Endodermal cell (in vitro differentiated cells): ENCODE results near the gene KRT75. TPM values are rescaled to one million over a fixed set of nuclear protein-coding genes. Genes with fewer than 3 reads are reported as not detected.

Experiments
- DNase-seq: peaks from one replicate; pipeline ENCODE4 v3.0.0-alpha.2; 2017
- H3K27ac ChIP-seq: 2 replicates; pipeline ENCODE4 v1.5.1; 2013; ENCODE audit warnings: mild to moderate bottlenecking, low read depth, low read length, moderate library complexity
- H3K27me3 ChIP-seq: 2 replicates; pipeline ENCODE4 v1.6.1; 2013; ENCODE audit warnings: mild to moderate bottlenecking, low read length, moderate library complexity; ENCODE audit not compliant: insufficient read depth, control insufficient read depth, poor library complexity, severe bottlenecking
- H3K36me3 ChIP-seq: 2 replicates; pipeline ENCODE4 v1.7.0; 2013; ENCODE audit warnings: mild to moderate bottlenecking, low read length, moderate library complexity; ENCODE audit not compliant: control insufficient read depth, insufficient read depth
- H3K4me1 ChIP-seq: one replicate; pipeline ENCODE4 v1.7.0; 2013; ENCODE audit warnings: low read length; ENCODE audit not compliant: control insufficient read depth, insufficient read depth
- H3K4me3 ChIP-seq: 2 replicates; pipeline ENCODE4 v1.5.1; 2013; ENCODE audit warnings: mild to moderate bottlenecking, low read length, moderate library complexity
- H3K9ac ChIP-seq: 2 replicates; pipeline ENCODE4 v1.6.1; 2013; ENCODE audit warnings: mild to moderate bottlenecking, low read length, moderate library complexity; ENCODE audit not compliant: poor library complexity, severe bottlenecking; ENCODE audit errors: extremely low read depth
- H3K9me3 ChIP-seq: 2 replicates; pipeline ENCODE4 v1.6.1; 2013; ENCODE audit warnings: mild to moderate bottlenecking, low read length, moderate library complexity; ENCODE audit not compliant: control insufficient read depth
- H3K27ac Mint-ChIP-seq: 2 replicates; pipeline ENCODE4 v1.8.0; 2020; ENCODE audit warnings: mixed read lengths
- H3K27me3 Mint-ChIP-seq: 2 replicates; pipeline ENCODE4 v1.8.0; 2021; ENCODE audit warnings: mild to moderate bottlenecking, mixed read lengths; ENCODE audit not compliant: insufficient read depth
- H3K36me3 Mint-ChIP-seq: 2 replicates; pipeline ENCODE4 v1.8.0; 2020; ENCODE audit warnings: low read depth, mixed read lengths
- H3K4me1 Mint-ChIP-seq: 2 replicates; pipeline ENCODE4 v1.8.0; 2020; ENCODE audit warnings: mixed read lengths
- H3K4me3 Mint-ChIP-seq: 2 replicates; pipeline ENCODE4 v1.8.0; 2020; ENCODE audit warnings: mild to moderate bottlenecking, moderate library complexity, mixed read lengths
- H3K9me3 Mint-ChIP-seq: 2 replicates; pipeline ENCODE4 v1.8.0; 2020; ENCODE audit warnings: mild to moderate bottlenecking, mixed read lengths
- WGBS, 2 experiments: methylation state at CpG; one replicate each; pipeline versions ENCODE4 v1.1.5 to v1.1.7; 2013; ENCODE audit warnings: missing lambda C conversion rate in 2 of 2, mixed read lengths in 1 of 2; ENCODE audit not compliant: insufficient coverage in 1 of 2, insufficient read length in 1 of 2; 5-methylcytosine and 5-hydroxymethylcytosine counted together
- total RNA-seq, 2 donors: library from RNA; stranded (reverse); fragmentation: NEBNext Ultra II Directional in 1 of 2; extraction: Animal tissue kit (Norgen Biotek cat#: 25700) in 1 of 2; gene quantifications; 2 replicates in 1 of 2; 3 replicates in 1 of 2; pipeline ENCODE4 v1.2.1, GENCODE V29; 2021
- TF ChIP-seq, protein P1 (sequence below): fragments of 200-600 bp; sonication (generic); conservative IDR thresholded peaks from 2 replicates; pipeline ENCODE4 v1.5.0; 2021; ENCODE audit warnings: antibody characterized with exemption, mild to moderate bottlenecking

Gene KRT75
- total RNA-seq, 2 donors from 2014 or later: not detected

DNA sequence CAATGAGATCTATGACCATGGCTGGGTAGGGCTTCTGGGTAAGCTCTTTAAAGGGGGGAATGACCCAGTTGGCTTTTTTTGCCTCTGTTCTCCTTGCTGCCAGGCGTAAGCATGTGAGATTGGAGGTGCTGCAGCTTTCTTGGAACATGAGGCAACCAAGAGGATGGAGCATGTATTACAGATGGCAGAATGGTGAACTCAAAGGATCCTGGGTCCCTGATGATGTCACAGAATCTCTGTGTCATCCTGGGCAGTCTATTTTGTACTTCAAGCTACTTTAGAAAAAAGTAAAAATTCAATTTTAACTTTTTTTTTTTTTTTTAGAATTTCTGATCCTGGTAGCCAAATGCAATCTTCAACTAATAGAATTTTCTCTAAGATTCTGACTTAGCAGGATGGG is 36.0 kb downstream of the KRT75 start:
- WGBS, 2 experiments: 96 to 100% methylated on average over 1 of the region's 1 CpG
- no peaks in the 10 kb centered on the region for H3K4me1 ChIP-seq
- H3K9me3 Mint-ChIP-seq: no peaks in the 10 kb centered on the region
- TF ChIP-seq, protein P1, sequence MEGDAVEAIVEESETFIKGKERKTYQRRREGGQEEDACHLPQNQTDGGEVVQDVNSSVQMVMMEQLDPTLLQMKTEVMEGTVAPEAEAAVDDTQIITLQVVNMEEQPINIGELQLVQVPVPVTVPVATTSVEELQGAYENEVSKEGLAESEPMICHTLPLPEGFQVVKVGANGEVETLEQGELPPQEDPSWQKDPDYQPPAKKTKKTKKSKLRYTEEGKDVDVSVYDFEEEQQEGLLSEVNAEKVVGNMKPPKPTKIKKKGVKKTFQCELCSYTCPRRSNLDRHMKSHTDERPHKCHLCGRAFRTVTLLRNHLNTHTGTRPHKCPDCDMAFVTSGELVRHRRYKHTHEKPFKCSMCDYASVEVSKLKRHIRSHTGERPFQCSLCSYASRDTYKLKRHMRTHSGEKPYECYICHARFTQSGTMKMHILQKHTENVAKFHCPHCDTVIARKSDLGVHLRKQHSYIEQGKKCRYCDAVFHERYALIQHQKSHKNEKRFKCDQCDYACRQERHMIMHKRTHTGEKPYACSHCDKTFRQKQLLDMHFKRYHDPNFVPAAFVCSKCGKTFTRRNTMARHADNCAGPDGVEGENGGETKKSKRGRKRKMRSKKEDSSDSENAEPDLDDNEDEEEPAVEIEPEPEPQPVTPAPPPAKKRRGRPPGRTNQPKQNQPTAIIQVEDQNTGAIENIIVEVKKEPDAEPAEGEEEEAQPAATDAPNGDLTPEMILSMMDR: no peak
- H3K27me3 Mint-ChIP-seq: peaks cover 9% of the 10 kb centered on the region
- H3K9me3 ChIP-seq: no peaks in the 10 kb centered on the region
- H3K4me3 ChIP-seq: no peak overlapping the region
- H3K27me3 ChIP-seq: no peaks in the 10 kb centered on the region
- peaks cover 10% of the 10 kb centered on the region for H3K4me1 Mint-ChIP-seq
- H3K27ac Mint-ChIP-seq: no peak overlapping the region
- no peak overlapping the region for H3K27ac ChIP-seq
- H3K36me3 Mint-ChIP-seq: no peaks in the 10 kb centered on the region
- no peak overlapping the region for H3K9ac ChIP-seq
- no peaks in the 10 kb centered on the region for H3K36me3 ChIP-seq
- H3K4me3 Mint-ChIP-seq: no peak overlapping the region
- no peak for DNase-seq

DNA sequence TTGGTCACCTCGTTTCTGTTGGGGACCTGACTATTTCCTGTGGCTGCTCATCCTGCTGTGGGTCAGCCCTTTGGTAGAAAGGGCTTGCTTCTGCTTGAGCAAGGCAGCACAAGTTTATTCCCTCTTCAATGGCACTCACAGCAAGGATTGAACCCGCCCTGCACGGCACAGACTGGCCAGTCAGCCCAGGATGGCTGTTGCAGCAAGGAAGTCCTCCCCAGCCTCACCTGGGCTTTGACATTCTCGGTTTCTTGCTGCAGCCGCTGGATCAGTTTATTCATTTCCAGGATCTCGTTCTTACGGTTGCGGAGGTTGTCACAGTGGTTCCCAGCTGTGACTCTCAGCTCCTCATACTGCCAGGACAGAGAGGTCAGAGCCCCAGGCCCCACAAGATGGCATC is 37.5 kb downstream of the KRT75 start:
- H3K4me1 Mint-ChIP-seq: peaks cover 4% of the 10 kb centered on the region
- H3K9ac ChIP-seq: no peak overlapping the region
- no peaks in the 10 kb centered on the region for H3K36me3 Mint-ChIP-seq
- no peak for DNase-seq
- peaks cover 7% of the 10 kb centered on the region for H3K27me3 Mint-ChIP-seq
- no peaks in the 10 kb centered on the region for H3K9me3 ChIP-seq
- H3K36me3 ChIP-seq: no peaks in the 10 kb centered on the region
- TF ChIP-seq, protein P1: no peak
- H3K4me3 Mint-ChIP-seq: no peak overlapping the region
- H3K27ac ChIP-seq: no peak overlapping the region
- no peaks in the 10 kb centered on the region for H3K27me3 ChIP-seq
- no peaks in the 10 kb centered on the region for H3K4me1 ChIP-seq
- H3K4me3 ChIP-seq: no peak overlapping the region
- no peak overlapping the region for H3K27ac Mint-ChIP-seq
- H3K9me3 Mint-ChIP-seq: no peaks in the 10 kb centered on the region
- 90 to 94% methylated on average over 8 of the region's 8 CpGs for WGBS, 2 experiments

DNA sequence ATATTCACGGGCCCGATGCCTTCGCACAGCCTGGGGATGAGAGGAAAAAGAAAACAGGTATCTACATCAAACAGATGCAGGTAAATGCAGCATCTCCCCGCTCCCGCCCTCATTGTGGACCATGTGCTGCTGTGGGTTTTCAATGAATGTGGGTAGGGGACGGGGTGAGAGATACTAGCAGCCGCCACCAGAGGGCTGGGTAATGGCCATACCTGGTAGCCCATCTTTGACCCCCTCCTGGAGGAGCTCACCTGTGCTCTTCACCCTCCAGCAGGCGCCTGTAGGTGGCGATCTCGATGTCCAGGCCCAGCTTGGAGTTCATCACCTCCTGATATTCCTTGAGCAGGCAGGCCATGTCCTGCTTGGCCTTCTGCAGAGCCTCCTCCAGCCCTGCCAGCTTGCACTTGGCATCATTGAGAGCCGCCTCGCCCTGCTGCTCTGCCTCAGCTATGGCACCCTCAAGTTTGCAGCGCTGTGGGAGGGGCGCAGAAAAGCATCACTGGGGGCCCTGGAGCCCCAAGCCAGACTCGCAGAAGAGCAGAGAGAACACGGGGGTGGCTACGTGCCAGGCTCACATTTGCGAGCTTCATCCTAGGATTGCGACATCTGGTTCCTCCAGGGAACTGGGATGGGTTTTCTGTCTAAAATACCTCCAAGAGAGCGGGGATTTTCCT is 38.3 kb downstream of the KRT75 start:
- Mint-ChIP-seq H3K4me1 (peaks cover 4% of the 10 kb centered on the region), H3K27ac (no peak overlapping the region), H3K9me3 (no peaks in the 10 kb centered on the region), H3K36me3 (no peaks in the 10 kb centered on the region), H3K27me3 (peaks cover 2% of the 10 kb centered on the region), H3K4me3 (no peak overlapping the region)
- H3K4me3 ChIP-seq: no peak overlapping the region
- H3K4me1 ChIP-seq: no peaks in the 10 kb centered on the region
- no peaks in the 10 kb centered on the region for H3K27me3 ChIP-seq
- no peaks in the 10 kb centered on the region for H3K36me3 ChIP-seq
- H3K27ac ChIP-seq: no peak overlapping the region
- no peaks in the 10 kb centered on the region for H3K9me3 ChIP-seq
- TF ChIP-seq, protein P1: peak; percentile 99
- DNase-seq: peak; percentile 99
- no peak overlapping the region for H3K9ac ChIP-seq
- WGBS, 2 experiments: 70 to 74% methylated on average over 20 of the region's 20 CpGs
